SK-N-SH (cell line): ENCODE data around the gene ABLIM2. TPM values are rescaled to one million over a fixed set of nuclear protein-coding genes. Genes with fewer than 3 reads are reported as not detected.

Experiments used
- CTCF ChIA-PET: fragments of 300-600, 350-600 bp; formaldehyde crosslinking; extraction: SDS; loops from one replicate; lab custom pipeline; 2021; lab: Yijun Ruan, JAX
- POLR2A ChIA-PET: fragments of 350-600 bp; sonication (Branson Sonifier 250); formaldehyde crosslinking; extraction: SDS; loops from one replicate; lab custom pipeline; 2020; ENCODE audit warnings: antibody characterized with exemption, inconsistent platforms; lab: Yijun Ruan, JAX
- DNase-seq: peaks from one replicate; pipeline ENCODE4 v3.0.0; 2012
- H2AFZ ChIP-seq: fragments of 200-600 bp; sonication (generic); 2 replicates; pipeline ENCODE4 v1.8.1; 2016; ENCODE audit warnings: antibody characterized with exemption, mild to moderate bottlenecking, low read depth
- H3F3A ChIP-seq: fragments of 200-600 bp; sonication (generic); replicated peaks from 2 replicates; pipeline ENCODE3; 2016; ENCODE audit warnings: antibody characterized with exemption, mild to moderate bottlenecking; ENCODE audit not compliant: insufficient read depth
- H3K27ac ChIP-seq, 2 experiments: fragments of 200-500 bp in 1 of 2; fragments of 200-600 bp in 1 of 2; sonication (Bioruptor generic) in 1 of 2; sonication (generic), shearing (Covaris generic) in 1 of 2; 2 replicates each; pipeline versions ENCODE4 v1.5.1 to v1.6.1; 2014 to 2016; ENCODE audit warnings: low read depth in 2 of 2, inconsistent platforms in 1 of 2, low read length in 1 of 2, mild to moderate bottlenecking in 1 of 2, mixed read lengths in 1 of 2
- H3K27me3 ChIP-seq: fragments of 200-600 bp; sonication (generic), shearing (Covaris generic); 2 replicates; pipeline ENCODE4 v1.6.1; 2016; ENCODE audit warnings: mixed run types; ENCODE audit not compliant: insufficient read depth
- H3K36me3 ChIP-seq, 2 experiments: fragments of 200-500 bp in 1 of 2; fragments of 200-600 bp in 1 of 2; sonication (Bioruptor generic) in 1 of 2; sonication (generic) in 1 of 2; replicated peaks in 1 of 2; 2 replicates each; pipeline versions ENCODE3 to v1.5.1; 2014 to 2016; ENCODE audit warnings: low read length in 1 of 2, mild to moderate bottlenecking in 1 of 2; ENCODE audit not compliant: insufficient read depth in 2 of 2, control insufficient read depth in 1 of 2
- H3K4me1 ChIP-seq, 2 experiments: fragments of 200-500 bp in 1 of 2; fragments of 200-600 bp in 1 of 2; sonication (Bioruptor generic) in 1 of 2; sonication (generic), shearing (Covaris generic) in 1 of 2; 2 replicates each; pipeline versions ENCODE4 v1.5.1 to v1.6.1; 2014 to 2016; ENCODE audit warnings: low read depth in 1 of 2, low read length in 1 of 2, mixed run types in 1 of 2; ENCODE audit not compliant: insufficient read depth in 2 of 2, control insufficient read depth in 1 of 2
- H3K4me2 ChIP-seq: fragments of 200-600 bp; sonication (generic), shearing (Covaris generic); 2 replicates; pipeline ENCODE4 v1.6.1; 2017; ENCODE audit warnings: mixed run types
- H3K4me3 ChIP-seq, 2 experiments: fragments of 200-500 bp in 1 of 2; fragments of 200-600 bp in 1 of 2; sonication (Bioruptor generic) in 1 of 2; sonication (generic), shearing (Covaris generic) in 1 of 2; 2 replicates each; pipeline versions ENCODE4 v1.5.1 to v1.8.1; 2014 to 2016; ENCODE audit warnings: low read depth in 2 of 2, inconsistent platforms in 1 of 2, low read length in 1 of 2, mild to moderate bottlenecking in 1 of 2, mixed read lengths in 1 of 2, moderate library complexity in 1 of 2
- H3K79me2 ChIP-seq: fragments of 200-600 bp; sonication (generic); 2 replicates; pipeline ENCODE4 v1.8.1; 2017; ENCODE audit warnings: mild to moderate bottlenecking; ENCODE audit not compliant: insufficient read depth
- H3K9ac ChIP-seq: fragments of 200-600 bp; sonication (generic); 2 replicates; pipeline ENCODE4 v1.6.1; 2017; ENCODE audit warnings: mixed run types
- H3K9me2 ChIP-seq: fragments of 200-600 bp; sonication (generic); 2 replicates; pipeline ENCODE4 v1.6.1; 2017; ENCODE audit warnings: mixed run types
- H3K9me3 ChIP-seq: fragments of 200-600 bp; sonication (generic); 2 replicates; pipeline ENCODE4 v1.6.1; 2017; ENCODE audit warnings: mixed run types, mild to moderate bottlenecking, moderate library complexity
- H4K20me1 ChIP-seq: fragments of 200-600 bp; sonication (generic); 2 replicates; pipeline ENCODE4 v1.6.1; 2017; ENCODE audit warnings: mild to moderate bottlenecking, mixed run types; ENCODE audit not compliant: insufficient read depth
- ELF1 ChIP-seq: IDR thresholded peaks from 2 replicates; pipeline ENCODE4 v1.4.0; 2012
- EP300 ChIP-seq, 2 experiments: IDR thresholded peaks; 2 replicates each; pipeline versions ENCODE4 v1.4.0 to v1.6.1; 2012; ENCODE audit warnings: borderline replicate concordance in 1 of 2, low read depth in 1 of 2, low read length in 1 of 2
- GABPA ChIP-seq: IDR thresholded peaks from 2 replicates; pipeline ENCODE4 v1.4.0; 2012; ENCODE audit warnings: low read depth, mild to moderate bottlenecking
- GATA2 ChIP-seq: sonication (generic); formaldehyde crosslinking; IDR thresholded peaks from 2 replicates; pipeline ENCODE4 v1.5.0; 2020; ENCODE audit warnings: mild to moderate bottlenecking, missing genetic modification reagents
- JUND ChIP-seq: IDR thresholded peaks from 2 replicates; pipeline ENCODE4 v1.4.0; 2012
- MXI1 ChIP-seq: IDR thresholded peaks from 2 replicates; pipeline ENCODE4 v1.6.1; 2012; ENCODE audit warnings: mild to moderate bottlenecking, low read depth, low read length, improper control_type of control experiment
- NRF1 ChIP-seq: IDR thresholded peaks from 2 replicates; pipeline ENCODE4 v1.6.1; 2012; ENCODE audit warnings: low read depth, mild to moderate bottlenecking, low read length
- RFX5 ChIP-seq: IDR thresholded peaks from 2 replicates; pipeline ENCODE4 v1.6.1; 2012; ENCODE audit warnings: mild to moderate bottlenecking, improper control_type of control experiment, low read length
- SIN3A ChIP-seq: IDR thresholded peaks from 2 replicates; pipeline ENCODE4 v1.6.1; 2012; ENCODE audit warnings: low read depth, mild to moderate bottlenecking, low read length, moderate library complexity, borderline replicate concordance
- TAF1 ChIP-seq: IDR thresholded peaks from 2 replicates; pipeline ENCODE4 v1.6.1; 2012; ENCODE audit warnings: low read depth, mild to moderate bottlenecking, low read length, moderate library complexity, borderline replicate concordance
- TCF12 ChIP-seq: IDR thresholded peaks from 2 replicates; pipeline ENCODE4 v1.4.0; 2012
- YY1 ChIP-seq: IDR thresholded peaks from 2 replicates; pipeline ENCODE4 v1.4.0; 2012; ENCODE audit warnings: low read depth, mild to moderate bottlenecking
- WGBS: methylation state at CpG from one replicate; pipeline ENCODE4 v1.1.6; 2017; ENCODE audit warnings: low lambda C conversion rate; 5-methylcytosine and 5-hydroxymethylcytosine counted together
- polyA plus RNA-seq, 3 experiments: library from polyadenylated mRNA; depleted of rRNA; stranded (reverse); fragments of >200 nt; gene quantifications; 2 replicates each; pipeline ENCODE4 v1.2.3, GENCODE V29; 2012
- TF ChIP-seq, protein P1 (sequence below): IDR thresholded peaks from 2 replicates; pipeline ENCODE4 v1.4.0; 2012; ENCODE audit warnings: low read depth, borderline replicate concordance
- TF ChIP-seq, protein P2 (sequence below): IDR thresholded peaks from 2 replicates; pipeline ENCODE4 v1.6.1; 2012; ENCODE audit warnings: mild to moderate bottlenecking, low read depth, low read length, moderate library complexity
- TF ChIP-seq, protein P3 (sequence below): IDR thresholded peaks from 2 replicates; pipeline ENCODE4 v1.4.0; 2012; ENCODE audit warnings: low read depth, borderline replicate concordance
- TF ChIP-seq, protein P4 (sequence below): fragments of 150-350 bp; IDR thresholded peaks from 2 replicates; pipeline ENCODE4 v1.6.1; 2017; ENCODE audit warnings: antibody characterized with exemption, low read length, low read depth, borderline replicate concordance

The ABLIM2 gene
- polyA plus RNA-seq, 1 of the 3 experiments (the other 2 are of a cell fraction): 0.53 TPM

DNA sequence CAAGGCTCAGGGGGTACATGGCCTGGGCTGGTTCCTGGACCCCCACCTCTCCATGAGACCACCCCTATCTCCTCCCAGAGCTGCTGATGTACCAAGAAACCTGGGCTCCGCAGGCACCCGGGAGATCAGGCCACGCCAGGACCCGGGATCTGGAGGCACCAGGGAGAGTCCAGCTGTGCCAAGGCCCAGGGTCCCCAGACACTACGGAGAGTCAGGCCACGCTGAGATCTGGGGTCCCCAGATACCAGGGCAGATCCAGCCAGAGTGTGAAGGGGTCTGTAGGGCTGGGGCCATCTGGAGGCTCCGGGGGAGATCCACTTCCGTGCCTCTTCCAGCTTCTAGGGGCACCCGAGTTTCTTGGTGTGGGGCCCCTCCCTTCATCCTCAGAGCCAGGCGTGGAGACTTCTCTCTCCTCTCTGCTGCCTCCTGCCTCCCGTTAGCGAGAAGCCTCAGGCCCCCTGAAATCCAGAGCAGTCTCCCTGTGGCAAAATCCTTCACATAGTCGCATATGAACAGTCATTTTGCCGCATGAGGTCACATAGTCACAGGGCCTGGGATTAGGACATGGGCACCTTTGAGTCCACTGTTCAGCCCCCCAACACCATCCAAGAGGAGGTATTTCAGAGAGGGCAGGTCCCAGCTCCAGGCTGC, 9.7 kb downstream of the ABLIM2 start:
- Histone ChIP-seq H3K4me2 (no peak overlapping the region), H3K4me1 (peaks cover 0 to 11% of the 10 kb centered on the region in 2 experiments; a peak in 1 of 4 replicates), H3F3A (no peaks in the 10 kb centered on the region), H3K9ac (no peak overlapping the region), H3K36me3 (no peaks in the 10 kb centered on the region), H2AFZ (no peak overlapping the region), H3K9me3 (no peaks in the 10 kb centered on the region), H3K27ac (no peak overlapping the region), H4K20me1 (no peaks in the 10 kb centered on the region), H3K9me2 (no peaks in the 10 kb centered on the region), H3K27me3 (peaks cover 12% of the 10 kb centered on the region; the same call in 1 of the 2 replicates), H3K4me3 (no peak overlapping the region), H3K79me2 (no peaks in the 10 kb centered on the region)
- WGBS: 52% methylated on average over 5 of the region's 14 CpGs
- DNase-seq: no peak
- no peak for TF ChIP-seq EP300 (IDR thresholded peaks at IDR 0.05; ENCODE audit: borderline replicate concordance in 1 of 2, low read depth in 1 of 2, low read length in 1 of 2)
- TF ChIP-seq, protein P1, sequence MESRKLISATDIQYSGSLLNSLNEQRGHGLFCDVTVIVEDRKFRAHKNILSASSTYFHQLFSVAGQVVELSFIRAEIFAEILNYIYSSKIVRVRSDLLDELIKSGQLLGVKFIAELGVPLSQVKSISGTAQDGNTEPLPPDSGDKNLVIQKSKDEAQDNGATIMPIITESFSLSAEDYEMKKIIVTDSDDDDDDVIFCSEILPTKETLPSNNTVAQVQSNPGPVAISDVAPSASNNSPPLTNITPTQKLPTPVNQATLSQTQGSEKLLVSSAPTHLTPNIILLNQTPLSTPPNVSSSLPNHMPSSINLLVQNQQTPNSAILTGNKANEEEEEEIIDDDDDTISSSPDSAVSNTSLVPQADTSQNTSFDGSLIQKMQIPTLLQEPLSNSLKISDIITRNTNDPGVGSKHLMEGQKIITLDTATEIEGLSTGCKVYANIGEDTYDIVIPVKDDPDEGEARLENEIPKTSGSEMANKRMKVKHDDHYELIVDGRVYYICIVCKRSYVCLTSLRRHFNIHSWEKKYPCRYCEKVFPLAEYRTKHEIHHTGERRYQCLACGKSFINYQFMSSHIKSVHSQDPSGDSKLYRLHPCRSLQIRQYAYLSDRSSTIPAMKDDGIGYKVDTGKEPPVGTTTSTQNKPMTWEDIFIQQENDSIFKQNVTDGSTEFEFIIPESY: no peak
- TF ChIP-seq MXI1: no peak
- TF ChIP-seq, protein P2, sequence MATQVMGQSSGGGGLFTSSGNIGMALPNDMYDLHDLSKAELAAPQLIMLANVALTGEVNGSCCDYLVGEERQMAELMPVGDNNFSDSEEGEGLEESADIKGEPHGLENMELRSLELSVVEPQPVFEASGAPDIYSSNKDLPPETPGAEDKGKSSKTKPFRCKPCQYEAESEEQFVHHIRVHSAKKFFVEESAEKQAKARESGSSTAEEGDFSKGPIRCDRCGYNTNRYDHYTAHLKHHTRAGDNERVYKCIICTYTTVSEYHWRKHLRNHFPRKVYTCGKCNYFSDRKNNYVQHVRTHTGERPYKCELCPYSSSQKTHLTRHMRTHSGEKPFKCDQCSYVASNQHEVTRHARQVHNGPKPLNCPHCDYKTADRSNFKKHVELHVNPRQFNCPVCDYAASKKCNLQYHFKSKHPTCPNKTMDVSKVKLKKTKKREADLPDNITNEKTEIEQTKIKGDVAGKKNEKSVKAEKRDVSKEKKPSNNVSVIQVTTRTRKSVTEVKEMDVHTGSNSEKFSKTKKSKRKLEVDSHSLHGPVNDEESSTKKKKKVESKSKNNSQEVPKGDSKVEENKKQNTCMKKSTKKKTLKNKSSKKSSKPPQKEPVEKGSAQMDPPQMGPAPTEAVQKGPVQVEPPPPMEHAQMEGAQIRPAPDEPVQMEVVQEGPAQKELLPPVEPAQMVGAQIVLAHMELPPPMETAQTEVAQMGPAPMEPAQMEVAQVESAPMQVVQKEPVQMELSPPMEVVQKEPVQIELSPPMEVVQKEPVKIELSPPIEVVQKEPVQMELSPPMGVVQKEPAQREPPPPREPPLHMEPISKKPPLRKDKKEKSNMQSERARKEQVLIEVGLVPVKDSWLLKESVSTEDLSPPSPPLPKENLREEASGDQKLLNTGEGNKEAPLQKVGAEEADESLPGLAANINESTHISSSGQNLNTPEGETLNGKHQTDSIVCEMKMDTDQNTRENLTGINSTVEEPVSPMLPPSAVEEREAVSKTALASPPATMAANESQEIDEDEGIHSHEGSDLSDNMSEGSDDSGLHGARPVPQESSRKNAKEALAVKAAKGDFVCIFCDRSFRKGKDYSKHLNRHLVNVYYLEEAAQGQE: no peak
- CTCF ChIA-PET: interaction anchor here (1.3 kb wide), 1 partner anchor 28 kb away, joined by 4 read pairs; no protein-coding TSS in a partner anchor
- POLR2A ChIA-PET: no interaction called here

DNA sequence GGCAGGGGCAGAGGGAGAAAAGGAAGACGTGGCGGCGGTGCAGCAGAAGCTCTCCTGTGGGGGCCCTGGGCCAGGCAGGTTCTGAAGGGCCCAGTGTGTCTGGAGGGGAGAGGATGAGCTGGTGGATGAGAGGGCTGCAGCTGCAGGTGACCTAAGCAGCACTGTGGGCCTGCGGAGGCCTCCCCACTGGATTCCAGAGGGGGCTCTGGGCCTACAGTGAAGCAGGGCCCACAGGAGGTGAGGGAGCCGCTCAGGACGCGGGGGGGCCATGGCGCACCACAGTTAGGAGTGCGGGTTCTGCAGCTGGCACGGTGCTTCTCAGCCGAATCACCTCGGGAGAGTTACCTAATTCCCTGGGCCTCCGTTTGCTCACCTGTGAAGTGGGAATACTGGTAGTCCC, 10.5 kb downstream of the ABLIM2 start:
- CTCF ChIA-PET: interaction anchor here (0.8 to 1.3 kb wide), 2 partner anchors 29 to 161 kb away, joined by 4 read pairs; no protein-coding TSS in a partner anchor

More for the DNA sequence above, 10.5 kb downstream of the ABLIM2 start:
- no peaks in the 10 kb centered on the region for H3K36me3 ChIP-seq
- no peak overlapping the region for H3K4me3 ChIP-seq
- H3F3A ChIP-seq: no peaks in the 10 kb centered on the region
- no peak for DNase-seq
- H3K9me3 ChIP-seq: no peaks in the 10 kb centered on the region
- H3K27ac ChIP-seq: no peak overlapping the region
- H3K79me2 ChIP-seq: no peaks in the 10 kb centered on the region
- no peak for TF ChIP-seq GABPA
- no peak for TF ChIP-seq TAF1
- TF ChIP-seq YY1: no peak
- TF ChIP-seq TCF12: no peak
- TF ChIP-seq SIN3A: no peak
- TF ChIP-seq, protein P3, sequence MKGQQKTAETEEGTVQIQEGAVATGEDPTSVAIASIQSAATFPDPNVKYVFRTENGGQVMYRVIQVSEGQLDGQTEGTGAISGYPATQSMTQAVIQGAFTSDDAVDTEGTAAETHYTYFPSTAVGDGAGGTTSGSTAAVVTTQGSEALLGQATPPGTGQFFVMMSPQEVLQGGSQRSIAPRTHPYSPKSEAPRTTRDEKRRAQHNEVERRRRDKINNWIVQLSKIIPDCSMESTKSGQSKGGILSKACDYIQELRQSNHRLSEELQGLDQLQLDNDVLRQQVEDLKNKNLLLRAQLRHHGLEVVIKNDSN: no peak
- TF ChIP-seq, protein P4, sequence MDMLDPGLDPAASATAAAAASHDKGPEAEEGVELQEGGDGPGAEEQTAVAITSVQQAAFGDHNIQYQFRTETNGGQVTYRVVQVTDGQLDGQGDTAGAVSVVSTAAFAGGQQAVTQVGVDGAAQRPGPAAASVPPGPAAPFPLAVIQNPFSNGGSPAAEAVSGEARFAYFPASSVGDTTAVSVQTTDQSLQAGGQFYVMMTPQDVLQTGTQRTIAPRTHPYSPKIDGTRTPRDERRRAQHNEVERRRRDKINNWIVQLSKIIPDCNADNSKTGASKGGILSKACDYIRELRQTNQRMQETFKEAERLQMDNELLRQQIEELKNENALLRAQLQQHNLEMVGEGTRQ: no peak
- TF ChIP-seq MXI1: no peak
- TF ChIP-seq RFX5: no peak
- no peak for TF ChIP-seq NRF1
- no peak for TF ChIP-seq JUND
- TF ChIP-seq ELF1: no peak
- no peak for TF ChIP-seq GATA2
- WGBS: 79% methylated on average over 12 of the region's 13 CpGs
- peaks cover 0 to 5% of the 10 kb centered on the region in 2 experiments; a peak in 1 of 4 replicates for H3K4me1 ChIP-seq
- H3K27me3 ChIP-seq: peaks cover 7% of the 10 kb centered on the region; the same call in 1 of the 2 replicates
- POLR2A ChIA-PET: no interaction called here
- no peak overlapping the region for H2AFZ ChIP-seq
- H3K4me2 ChIP-seq: no peak overlapping the region
- H3K9ac ChIP-seq: no peak overlapping the region
- H3K9me2 ChIP-seq: no peaks in the 10 kb centered on the region
- H4K20me1 ChIP-seq: no peaks in the 10 kb centered on the region
